Astrocyte (in vitro differentiated cells and primary cell): Measurements from ENCODE around the gene C1orf226.

Source experiments
- EZH2 ChIP-seq: IDR thresholded peaks from 2 replicates; pipeline ENCODE4 v1.6.1; 2012; ENCODE audit warnings: mild to moderate bottlenecking, low read length, inconsistent platforms; ENCODE audit not compliant: insufficient read depth
- TF ChIP-seq, protein P1 (sequence below): IDR thresholded peaks from 2 replicates; pipeline ENCODE4 v1.5.1; 2011; ENCODE audit warnings: low read depth, mild to moderate bottlenecking, inconsistent platforms, low read length, moderate library complexity; ENCODE audit not compliant: insufficient read depth

DNA sequence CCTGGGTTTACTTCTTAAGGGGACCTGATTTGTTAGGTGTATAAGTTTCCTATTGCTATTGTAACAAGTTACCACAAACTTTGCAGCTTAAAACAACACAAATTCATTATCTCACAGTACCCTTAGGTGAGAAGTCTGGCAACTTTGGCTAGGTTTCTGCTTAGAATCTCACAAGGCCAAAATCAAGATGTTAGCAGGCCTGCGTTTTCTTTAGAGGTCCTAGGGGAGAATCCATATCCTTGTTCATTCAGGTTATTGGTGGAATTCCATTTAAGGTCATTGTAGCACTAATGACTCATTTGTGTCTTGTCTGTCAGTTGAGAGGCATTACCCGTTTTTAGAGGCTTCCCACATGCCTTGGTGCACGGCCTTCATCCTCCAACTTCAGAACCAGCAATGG is 38.6 kb downstream of the C1orf226 start:
- TF ChIP-seq, protein P1, sequence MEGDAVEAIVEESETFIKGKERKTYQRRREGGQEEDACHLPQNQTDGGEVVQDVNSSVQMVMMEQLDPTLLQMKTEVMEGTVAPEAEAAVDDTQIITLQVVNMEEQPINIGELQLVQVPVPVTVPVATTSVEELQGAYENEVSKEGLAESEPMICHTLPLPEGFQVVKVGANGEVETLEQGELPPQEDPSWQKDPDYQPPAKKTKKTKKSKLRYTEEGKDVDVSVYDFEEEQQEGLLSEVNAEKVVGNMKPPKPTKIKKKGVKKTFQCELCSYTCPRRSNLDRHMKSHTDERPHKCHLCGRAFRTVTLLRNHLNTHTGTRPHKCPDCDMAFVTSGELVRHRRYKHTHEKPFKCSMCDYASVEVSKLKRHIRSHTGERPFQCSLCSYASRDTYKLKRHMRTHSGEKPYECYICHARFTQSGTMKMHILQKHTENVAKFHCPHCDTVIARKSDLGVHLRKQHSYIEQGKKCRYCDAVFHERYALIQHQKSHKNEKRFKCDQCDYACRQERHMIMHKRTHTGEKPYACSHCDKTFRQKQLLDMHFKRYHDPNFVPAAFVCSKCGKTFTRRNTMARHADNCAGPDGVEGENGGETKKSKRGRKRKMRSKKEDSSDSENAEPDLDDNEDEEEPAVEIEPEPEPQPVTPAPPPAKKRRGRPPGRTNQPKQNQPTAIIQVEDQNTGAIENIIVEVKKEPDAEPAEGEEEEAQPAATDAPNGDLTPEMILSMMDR = no peak
- TF ChIP-seq EZH2 = no peak
